H7 (cell line): ENCODE measurements around the gene HES7. TPM values are rescaled to one million over a fixed set of nuclear protein-coding genes. Genes with fewer than 3 reads are reported as not detected.

Experiments used
- DNase-seq: peaks from one replicate; pipeline ENCODE4 v3.0.0; 2012
- H3K27me3 ChIP-seq: 2 replicates; pipeline ENCODE4 v1.6.0; 2011; ENCODE audit warnings: mild to moderate bottlenecking, low read length; ENCODE audit not compliant: control insufficient read depth, insufficient read depth
- H3K36me3 ChIP-seq: replicated peaks from 2 replicates; pipeline ENCODE4 v1.5.1; 2011; ENCODE audit warnings: low read length; ENCODE audit not compliant: control insufficient read depth, insufficient read depth
- H3K4me3 ChIP-seq: 2 replicates; pipeline ENCODE4 v1.5.1; 2011; ENCODE audit warnings: low read depth, mild to moderate bottlenecking, control low read depth, low read length, moderate library complexity; ENCODE audit not compliant: insufficient read depth
- total RNA-seq: library from RNA; depleted of rRNA; stranded (reverse); fragments of >200 nt; shearing (Covaris generic); gene quantifications from 2 replicates; pipeline ENCODE4 v1.2.3, GENCODE V29; 2014

The HES7 gene
- total RNA-seq, 1 experiment from 2014 or later: 1.3 TPM

DNA sequence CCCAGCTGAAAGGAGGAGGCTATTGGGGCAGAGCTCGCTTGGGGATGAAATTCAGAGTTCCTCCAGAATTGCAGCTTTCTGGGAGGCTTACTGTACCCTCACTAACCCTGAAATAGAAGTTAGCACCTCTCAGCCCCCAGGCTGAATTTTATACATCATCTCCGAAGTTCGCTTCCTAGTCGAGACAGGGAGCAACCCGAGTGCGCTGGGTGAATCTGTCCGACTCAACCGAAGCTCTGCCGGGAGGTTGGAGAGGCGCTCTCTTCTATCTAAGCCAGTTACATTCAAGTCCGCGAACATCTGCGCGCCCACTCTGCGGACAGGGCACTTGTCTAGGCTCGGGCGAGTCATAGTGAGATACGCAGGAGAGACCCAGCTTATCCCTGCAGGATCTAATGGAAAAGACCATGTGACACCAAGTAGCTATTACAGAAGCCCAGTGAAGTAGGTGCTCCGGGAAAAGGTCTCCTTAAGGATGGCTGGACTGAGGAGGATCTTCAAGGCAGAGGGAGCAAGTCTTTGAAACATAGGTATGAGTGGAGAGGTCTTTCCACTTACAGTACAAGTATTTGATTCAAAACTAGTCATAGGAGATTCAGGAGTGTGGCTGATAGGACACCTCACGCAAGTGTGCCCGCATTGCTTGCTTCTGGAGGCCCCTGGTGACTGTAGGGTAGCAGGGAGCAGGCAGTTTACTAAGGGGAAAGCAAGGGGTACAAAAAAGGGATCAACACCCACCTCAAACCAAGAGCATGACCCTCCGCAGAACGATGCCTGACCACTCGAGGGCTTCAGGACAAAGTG lies 646 bp upstream of the HES7 start:
- no peaks in the 10 kb centered on the region for H3K36me3 ChIP-seq
- no peak for DNase-seq
- H3K4me3 ChIP-seq: peak overlapping the region; percentile 74
- H3K27me3 ChIP-seq: peaks cover 60% of the 10 kb centered on the region

DNA sequence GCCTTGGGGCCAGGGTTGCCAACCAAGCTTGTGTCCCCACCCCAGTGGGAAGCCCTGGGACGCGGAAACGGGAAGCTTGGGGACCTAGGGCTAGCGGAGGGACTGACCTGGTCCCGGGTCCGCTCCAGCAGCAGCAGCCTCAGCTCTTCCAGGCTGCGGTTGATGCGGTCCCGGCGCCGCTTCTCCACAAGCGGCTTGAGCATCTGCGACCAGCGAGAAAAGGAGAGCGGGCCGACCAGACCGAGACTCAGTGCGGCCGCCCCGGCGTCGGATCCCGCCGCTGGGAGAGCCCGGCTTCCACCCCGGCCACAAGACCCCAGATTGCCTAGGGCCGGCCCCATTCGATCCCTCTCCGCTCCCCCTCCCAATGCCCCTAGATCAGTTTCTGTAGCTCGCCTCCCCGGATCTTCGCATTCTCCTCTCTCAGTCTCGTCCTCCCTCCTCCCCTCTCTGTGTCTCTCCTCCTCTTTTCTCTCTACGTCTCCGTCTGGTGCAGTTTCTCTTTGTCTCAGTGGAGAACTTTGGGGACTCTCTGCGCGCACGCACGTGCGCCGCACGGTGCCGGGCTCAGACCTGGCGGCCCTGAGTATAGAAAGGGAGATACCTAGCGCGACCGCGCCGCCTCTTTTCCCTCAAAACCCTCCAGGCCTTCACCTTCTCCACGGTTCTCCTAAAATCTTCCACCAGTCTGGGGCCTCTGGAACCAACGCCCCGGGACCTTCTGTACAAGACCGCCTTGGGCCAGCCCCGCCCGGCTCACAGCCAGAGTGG lies 797 bp downstream of the HES7 start:
- Histone ChIP-seq H3K4me3 (peak overlapping the region; percentile 74), H3K27me3 (peaks cover 60% of the 10 kb centered on the region), H3K36me3 (no peaks in the 10 kb centered on the region)
- peak; percentile 78 for DNase-seq

DNA sequence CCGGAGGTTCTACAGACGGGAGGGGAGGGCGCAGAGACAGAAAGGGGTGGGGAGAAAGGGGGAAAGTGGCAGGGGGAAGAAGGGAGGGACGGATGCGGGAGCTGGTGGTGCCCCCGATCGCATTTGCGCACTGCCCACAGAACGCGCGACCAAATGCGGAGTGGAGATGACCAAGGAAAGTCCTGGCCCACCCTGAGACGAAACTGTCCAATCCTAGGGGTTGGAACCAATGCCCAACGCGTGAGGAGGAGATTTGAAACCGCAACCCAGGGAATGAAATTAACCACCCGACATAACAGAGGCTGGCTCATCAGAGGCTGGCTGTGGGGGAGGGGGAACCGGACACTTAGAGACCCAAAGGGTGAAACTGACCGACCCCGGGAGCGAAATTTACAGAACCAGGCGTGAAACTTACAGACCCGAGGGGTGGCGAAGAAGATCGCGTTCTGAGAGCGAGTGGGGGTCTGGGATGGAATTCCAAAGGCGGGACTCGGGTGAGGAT lies 1.4 kb downstream of the HES7 start:
- Histone ChIP-seq H3K36me3 (no peaks in the 10 kb centered on the region), H3K4me3 (peak overlapping the region; percentile 74), H3K27me3 (peaks cover 64% of the 10 kb centered on the region)
- peak; percentile 64 for DNase-seq

DNA sequence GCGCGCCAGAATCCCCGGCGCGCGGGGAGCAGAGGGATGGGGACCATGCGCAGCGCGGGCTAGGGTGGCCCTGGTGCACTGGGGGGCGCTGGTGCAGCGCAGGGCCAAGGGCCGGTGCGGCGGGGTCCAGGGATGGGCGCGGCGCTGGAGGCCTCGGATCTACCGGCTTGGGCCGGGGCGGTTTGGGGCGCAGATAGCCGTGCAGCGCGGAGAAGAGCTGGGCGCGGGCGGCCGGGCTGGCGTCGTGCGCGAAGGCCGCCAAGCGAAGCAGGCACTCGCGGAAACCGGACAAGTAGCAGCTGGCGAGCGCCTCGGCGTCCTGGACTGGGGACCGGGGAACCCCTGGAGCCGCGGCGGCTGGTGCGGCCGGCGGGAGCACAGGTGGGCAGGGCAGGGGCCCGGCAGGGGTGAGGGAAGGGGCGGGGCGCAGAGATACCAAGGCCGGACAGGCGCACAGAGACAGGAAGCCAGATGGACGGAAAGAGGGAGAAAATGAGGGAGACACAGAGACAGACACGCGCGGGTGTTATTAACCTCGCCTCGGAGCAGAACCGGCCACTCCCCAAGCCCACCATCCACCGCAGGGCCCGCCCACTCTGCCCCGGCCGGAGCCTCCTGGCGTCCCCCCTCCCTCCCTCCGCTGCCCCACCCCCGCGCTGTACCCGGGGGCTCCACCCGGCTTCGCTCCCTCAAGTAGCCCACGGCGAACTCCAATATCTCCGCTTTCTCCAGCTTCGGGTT lies 2.1 kb downstream of the HES7 start:
- Histone ChIP-seq H3K4me3 (peak overlapping the region; percentile 74), H3K36me3 (no peaks in the 10 kb centered on the region), H3K27me3 (peaks cover 65% of the 10 kb centered on the region)
- DNase-seq: peak; percentile 93

DNA sequence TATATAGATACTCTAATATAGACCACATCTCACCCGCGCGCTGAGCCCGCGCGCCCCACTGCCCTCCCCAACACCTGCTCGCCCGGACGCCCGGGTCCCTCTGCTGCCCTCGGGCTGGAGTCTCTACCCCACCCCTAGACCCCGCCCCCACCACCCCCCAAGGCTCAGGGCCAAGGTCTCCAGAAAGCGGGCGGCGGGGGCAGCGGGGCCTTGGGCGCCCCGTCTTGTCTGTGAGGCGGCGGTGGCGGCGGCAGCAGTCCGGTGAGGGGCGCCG lies 2.6 kb downstream of the HES7 start:
- no peak for DNase-seq
- no peaks in the 10 kb centered on the region for H3K36me3 ChIP-seq
- peaks cover 69% of the 10 kb centered on the region for H3K27me3 ChIP-seq
- H3K4me3 ChIP-seq: peak overlapping the region; percentile 74

DNA sequence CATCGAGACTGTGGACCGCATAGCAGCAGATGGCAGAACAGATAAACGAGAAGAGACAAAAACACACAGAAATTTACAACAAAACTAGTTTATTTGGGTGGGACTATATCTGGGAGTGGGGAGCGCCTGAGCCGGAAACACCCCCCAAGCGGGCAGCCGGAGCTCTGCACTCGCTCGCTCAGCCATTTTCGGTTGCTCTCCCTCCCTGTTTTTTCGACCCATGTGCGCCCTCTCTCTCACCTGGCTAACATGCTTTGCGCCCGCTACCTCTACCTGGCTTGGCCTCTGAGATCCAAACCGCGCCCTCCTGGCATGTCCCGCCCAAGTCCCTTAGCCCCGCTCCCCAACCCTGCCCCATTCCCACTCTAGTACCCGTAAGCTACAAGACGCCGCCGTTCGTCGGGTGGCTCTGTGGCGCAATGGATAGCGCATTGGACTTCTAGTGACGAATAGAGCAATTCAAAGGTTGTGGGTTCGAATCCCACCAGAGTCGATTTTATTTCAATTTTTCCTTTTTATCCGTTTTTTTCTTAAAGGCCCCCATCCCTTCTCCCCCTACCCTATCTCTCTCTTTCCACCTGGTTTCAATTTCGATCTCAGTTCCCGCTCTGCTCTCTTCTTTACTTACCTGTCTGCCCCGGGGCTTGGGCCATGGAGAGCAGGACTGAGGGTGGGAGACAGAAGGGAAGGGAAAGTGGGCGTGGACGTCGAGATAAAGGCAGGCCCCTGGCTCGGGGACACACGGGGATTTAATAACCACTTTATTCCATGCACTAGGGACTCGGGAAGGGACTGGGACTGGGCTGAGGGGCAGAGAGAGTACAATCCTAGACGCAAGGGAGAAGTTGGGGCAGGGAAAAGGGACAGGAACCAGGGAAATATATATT lies 3.1 kb downstream of the HES7 start:
- Histone ChIP-seq H3K36me3 (no peaks in the 10 kb centered on the region), H3K4me3 (peak overlapping the region; percentile 74), H3K27me3 (peaks cover 73% of the 10 kb centered on the region)
- peak; percentile 87 for DNase-seq

DNA sequence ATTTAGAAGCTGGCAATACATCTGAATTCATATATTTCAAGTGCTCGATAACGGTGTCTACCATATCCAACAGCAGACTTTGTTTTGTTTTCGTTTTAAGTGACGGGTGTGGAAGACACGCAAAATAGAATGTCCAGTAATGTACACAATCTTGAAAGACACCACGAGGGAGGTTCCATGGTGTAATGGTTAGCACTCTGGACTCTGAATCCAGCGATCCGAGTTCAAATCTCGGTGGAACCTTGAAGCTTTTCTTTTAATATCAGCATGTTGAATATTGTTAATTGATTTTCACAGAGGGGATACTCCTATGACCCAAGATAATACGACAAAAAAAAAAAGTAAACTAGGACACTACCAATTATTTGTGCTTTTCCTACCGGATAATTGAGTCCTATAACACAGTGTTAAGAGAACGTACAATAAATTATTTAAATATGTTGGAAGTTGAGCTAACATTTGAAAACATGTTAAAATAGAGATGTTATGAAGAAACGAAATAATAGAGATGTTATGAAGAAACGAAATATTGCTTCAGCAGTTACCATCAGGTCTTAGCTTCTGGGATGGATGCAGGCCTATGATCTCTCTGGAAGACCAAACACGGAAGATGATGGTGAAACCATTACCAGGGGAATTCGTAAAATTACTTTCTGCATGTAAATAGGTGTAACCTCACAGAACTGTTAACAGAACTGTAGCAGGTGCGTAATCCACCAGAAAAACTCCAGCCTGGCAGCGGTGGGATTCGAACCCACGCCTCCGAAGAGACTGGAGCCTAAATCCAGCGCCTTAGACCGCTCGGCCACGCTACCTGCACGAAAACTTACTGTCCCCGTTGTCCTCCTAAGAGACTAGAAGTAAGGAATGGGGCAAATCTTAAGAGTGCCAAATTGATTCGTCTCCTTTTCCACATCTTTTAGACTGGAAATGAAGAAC lies 4.1 kb downstream of the HES7 start:
- DNase-seq: peak; percentile 63
- Histone ChIP-seq H3K4me3 (peak overlapping the region; percentile 78), H3K27me3 (peaks cover 74% of the 10 kb centered on the region), H3K36me3 (no peaks in the 10 kb centered on the region)

DNA sequence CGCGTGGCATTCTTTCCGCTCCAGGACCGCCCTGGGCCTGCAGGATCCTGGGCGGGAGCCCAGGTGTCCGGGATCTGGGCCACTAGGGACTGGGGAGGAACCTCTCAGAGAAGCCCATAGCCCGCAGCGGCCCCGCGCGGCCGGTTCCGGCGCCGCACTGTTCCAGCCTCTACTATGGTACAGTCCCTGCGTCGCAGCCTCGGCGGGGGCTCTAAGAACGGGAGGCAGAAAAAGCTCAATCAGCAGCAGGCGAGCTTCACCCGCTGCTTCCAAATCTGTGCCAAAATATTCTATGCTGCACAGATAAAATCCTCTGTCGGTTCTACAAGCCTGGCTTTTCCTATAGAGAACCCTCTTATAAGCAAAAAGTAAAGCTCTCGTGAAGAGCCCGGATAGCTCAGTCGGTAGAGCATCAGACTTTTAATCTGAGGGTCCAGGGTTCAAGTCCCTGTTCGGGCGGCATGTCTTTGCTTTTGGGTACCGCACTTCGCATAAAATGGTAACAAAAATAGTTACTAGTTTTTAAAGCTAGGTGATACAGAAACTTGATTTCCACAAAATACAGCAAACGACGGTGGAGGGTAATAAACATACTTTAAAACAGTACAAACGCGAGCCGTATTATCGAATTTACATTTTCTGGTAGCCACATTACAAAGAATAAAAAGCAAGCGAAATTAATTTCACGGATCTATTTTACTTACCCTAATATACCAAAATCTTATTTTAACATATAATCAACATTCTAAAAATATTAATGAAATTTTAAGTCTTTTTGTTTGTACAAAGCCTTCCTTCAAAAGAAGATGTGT lies 4.9 kb downstream of the HES7 start:
- H3K4me3 ChIP-seq: peak overlapping the region; percentile 78
- H3K36me3 ChIP-seq: no peaks in the 10 kb centered on the region
- peaks cover 74% of the 10 kb centered on the region for H3K27me3 ChIP-seq
- DNase-seq: peak; percentile 94

DNA sequence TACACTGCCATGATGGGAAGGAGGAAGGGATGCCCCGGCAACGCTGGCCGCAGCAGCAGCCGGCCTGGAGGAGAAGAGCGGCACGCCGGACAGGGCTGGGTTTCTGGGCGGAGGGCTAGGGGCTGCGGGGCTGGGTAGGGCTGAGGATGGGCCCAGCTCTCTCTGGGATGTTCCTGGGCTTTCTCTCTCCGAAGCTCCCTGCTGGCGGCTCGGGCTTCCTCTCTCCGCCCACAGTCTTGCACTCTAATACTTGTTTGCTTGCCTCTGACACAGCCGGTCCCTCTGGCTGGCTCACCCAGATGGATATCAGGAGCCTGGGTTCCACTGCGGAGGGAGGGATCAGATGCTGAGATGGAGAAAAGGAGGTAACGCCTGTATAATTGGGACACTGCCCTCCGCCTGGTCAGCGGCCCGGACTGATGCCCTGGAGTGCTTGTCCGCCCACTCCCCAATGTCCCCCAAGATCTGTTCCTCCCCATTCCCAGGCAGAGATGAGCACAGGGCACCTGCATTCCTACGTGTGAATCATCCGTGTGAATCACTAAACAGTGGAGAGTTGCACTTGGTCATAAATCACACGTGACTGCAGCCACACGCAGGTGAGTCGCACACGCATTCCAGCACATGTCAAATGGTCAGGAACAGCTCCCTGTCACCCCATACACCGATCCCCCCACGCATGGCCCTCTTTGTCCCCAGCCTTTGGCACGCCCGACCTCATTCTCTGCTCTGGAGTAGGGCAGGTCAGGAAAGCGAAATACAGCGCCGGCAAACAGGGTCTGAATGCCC lies 5.7 kb downstream of the HES7 start, which contains the start of gene ALOXE3:
Gene ALOXE3 (minus strand): TSS at position 535 of the 789 bp plus-strand sequence. CDS start 524 bp downstream, at position 11.
- Histone ChIP-seq H3K36me3 (no peaks in the 10 kb centered on the region), H3K4me3 (peak within 1 kb of the TSS; percentile 78), H3K27me3 (peaks cover 66% of the 10 kb centered on the region)
- DNase-seq: peak; percentile 79

DNA sequence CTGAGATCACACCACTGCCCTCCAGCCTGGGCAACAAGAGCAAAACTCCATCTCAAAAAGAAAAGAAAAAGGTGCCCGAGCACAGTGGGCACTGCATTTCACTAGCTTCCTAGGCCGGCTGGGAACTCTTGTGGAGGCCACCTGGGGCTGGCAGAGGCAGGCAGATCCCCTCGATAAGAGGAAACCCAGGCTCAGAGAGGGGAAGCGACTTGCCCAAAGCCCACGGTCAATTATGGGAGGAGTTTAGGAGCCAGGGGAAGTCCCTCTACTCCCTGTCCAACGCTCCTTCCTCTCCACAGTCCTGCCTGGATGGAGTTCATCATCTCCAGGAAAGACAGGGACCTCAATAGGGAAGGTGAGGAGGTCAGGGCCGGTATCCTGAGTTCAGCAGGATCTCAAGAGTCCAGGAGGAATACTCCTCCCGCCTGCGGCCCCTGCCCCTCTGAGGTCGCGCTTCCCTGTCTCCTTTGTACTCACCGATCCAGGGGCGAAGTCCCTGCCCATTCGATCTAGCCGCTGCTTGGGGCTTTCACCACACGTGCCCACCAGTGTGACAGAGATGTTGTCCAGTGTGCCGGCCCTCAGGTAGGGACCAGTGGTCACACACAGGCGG lies 6.4 kb downstream of the HES7 start:
- peak; percentile 66 for DNase-seq
- peak overlapping the region; percentile 78 for H3K4me3 ChIP-seq
- H3K36me3 ChIP-seq: no peaks in the 10 kb centered on the region
- peaks cover 66% of the 10 kb centered on the region for H3K27me3 ChIP-seq

DNA sequence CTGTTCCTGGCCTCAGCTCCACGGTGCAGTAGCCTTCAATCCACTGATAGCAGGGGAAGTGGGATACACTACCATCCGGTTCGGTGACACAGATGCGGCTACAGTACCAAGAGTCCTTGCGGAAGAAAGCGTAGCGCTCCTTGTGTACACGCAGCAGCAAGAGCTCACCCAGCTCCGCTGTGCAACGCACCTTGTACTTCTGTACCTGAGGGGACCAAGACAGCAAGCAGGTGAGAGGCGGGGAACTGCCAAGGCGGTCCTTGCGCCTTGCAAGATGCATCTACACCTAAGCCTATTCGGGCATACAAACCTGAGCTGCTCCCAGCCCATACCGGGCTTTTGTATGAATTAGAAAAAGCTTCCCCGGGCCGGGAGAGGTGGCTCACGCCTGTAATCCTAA lies 7.1 kb downstream of the HES7 start:
- DNase-seq: peak; percentile 16
- no peak overlapping the region for H3K4me3 ChIP-seq
- H3K27me3 ChIP-seq: peaks cover 65% of the 10 kb centered on the region
- no peaks in the 10 kb centered on the region for H3K36me3 ChIP-seq
